ENCODE data around the gene SYS1. TPM values are rescaled to one million over a fixed set of nuclear protein-coding genes. Genes with fewer than 3 reads are reported as not detected.

SYS1 gene
- total RNA-seq, 1 donor = 31.8 TPM

DNA sequence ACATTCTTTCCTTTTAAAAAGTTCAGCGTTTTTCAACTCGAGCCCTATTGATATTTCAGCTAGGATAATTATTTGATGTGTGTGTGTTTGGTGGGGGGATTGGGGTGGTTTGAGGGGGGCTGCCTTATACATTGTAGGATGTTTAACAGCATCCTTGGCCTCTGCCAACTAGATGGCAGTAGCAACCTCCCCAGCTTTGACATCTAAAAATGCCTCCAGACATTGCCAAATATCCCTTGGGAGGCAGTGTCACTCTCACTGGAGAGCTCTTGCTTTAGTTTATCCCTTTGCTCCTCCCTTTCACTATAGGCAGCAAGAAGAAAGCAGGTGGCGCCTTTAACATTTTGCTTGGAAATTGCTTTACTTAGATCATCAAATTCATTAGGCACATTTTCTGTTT lies 29.8 kb downstream of the SYS1 start:
- Histone ChIP-seq H3K27me3 (ENCODE audit: insufficient read depth, low read length) (no peaks in the 10 kb centered on the region), H3K4me2 (ENCODE audit: insufficient read depth, low read length) (no peak overlapping the region), H3K27ac (ENCODE audit: low read depth, low read length) (no peak overlapping the region), H3K4me1 (ENCODE audit: insufficient read depth, low read length) (no peaks in the 10 kb centered on the region), H3K4me3 (ENCODE audit: insufficient read depth, low read length) (no peak overlapping the region), H2AFZ (ENCODE audit: low read length) (no peak overlapping the region), H4K20me1 (ENCODE audit: insufficient read depth, low read length) (no peaks in the 10 kb centered on the region), H3K9me3 (ENCODE audit: low read depth, low read length) (no peaks in the 10 kb centered on the region), H3K36me3 (ENCODE audit: insufficient read depth, low read length) (no peaks in the 10 kb centered on the region), H3K79me2 (ENCODE audit: insufficient read depth, low read length) (no peaks in the 10 kb centered on the region)
- no peak for DNase-seq (ENCODE audit: insufficient read length, low spot score, missing footprints)
- no peak for TF ChIP-seq CTCF (IDR thresholded peaks at IDR 0.05; ENCODE audit: extremely low read depth, low read depth, low read length)

DNA sequence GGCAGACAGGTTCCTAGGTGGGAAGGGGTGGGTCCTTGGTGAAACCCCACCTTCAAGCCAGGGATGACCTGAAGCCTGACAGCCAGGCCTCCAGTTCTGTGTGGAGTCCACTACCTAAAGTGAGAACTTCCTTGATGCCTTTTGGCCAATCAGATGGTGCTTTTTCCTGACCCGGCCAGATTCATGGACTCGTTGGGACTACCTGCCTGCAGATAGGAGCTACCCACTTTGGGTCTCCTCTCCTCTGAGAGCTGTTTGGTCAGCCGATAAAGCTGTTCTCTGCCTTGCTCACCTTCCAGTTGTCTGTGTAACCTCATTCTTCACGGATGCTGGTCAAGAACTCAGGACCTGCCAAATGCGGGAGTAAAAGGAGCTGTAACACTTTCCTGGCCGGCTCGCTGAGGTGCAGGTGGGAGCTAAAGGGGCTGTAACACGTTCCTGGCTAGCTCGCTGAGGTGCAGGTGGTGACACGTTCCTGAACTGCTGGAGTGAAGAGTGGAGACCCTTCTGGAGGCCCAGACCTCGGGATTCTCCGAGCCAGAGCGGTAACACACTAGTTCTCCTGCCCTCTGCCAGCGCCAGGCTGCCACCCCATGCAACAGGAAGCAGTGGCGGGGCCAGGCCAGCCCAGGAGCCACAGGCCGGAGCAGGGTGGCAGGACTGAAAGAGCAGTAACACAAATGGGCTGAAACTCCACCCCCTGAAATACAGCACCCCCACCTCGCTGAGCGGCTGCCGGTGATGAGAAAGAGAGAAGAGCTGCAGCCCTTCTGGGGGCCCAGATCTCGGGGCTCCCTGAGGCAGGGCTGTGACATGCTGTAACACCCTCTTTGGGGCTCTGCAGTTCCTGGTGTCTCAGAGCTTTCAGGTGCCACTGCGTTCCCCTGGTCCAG lies 31.5 kb downstream of the SYS1 start:
- Histone ChIP-seq H3K4me3 (ENCODE audit: insufficient read depth, low read length) (no peak overlapping the region), H3K27me3 (ENCODE audit: insufficient read depth, low read length) (no peaks in the 10 kb centered on the region), H3K4me1 (ENCODE audit: insufficient read depth, low read length) (no peaks in the 10 kb centered on the region), H3K79me2 (ENCODE audit: insufficient read depth, low read length) (no peaks in the 10 kb centered on the region), H3K9me3 (ENCODE audit: low read depth, low read length) (no peaks in the 10 kb centered on the region), H2AFZ (ENCODE audit: low read length) (no peak overlapping the region), H3K4me2 (ENCODE audit: insufficient read depth, low read length) (no peak overlapping the region), H3K27ac (ENCODE audit: low read depth, low read length) (no peak overlapping the region), H3K36me3 (ENCODE audit: insufficient read depth, low read length) (no peaks in the 10 kb centered on the region), H4K20me1 (ENCODE audit: insufficient read depth, low read length) (no peaks in the 10 kb centered on the region)
- TF ChIP-seq CTCF (IDR thresholded peaks at IDR 0.05; ENCODE audit: extremely low read depth, low read depth, low read length) = no peak
- no peak for DNase-seq (ENCODE audit: insufficient read length, low spot score, missing footprints)

DNA sequence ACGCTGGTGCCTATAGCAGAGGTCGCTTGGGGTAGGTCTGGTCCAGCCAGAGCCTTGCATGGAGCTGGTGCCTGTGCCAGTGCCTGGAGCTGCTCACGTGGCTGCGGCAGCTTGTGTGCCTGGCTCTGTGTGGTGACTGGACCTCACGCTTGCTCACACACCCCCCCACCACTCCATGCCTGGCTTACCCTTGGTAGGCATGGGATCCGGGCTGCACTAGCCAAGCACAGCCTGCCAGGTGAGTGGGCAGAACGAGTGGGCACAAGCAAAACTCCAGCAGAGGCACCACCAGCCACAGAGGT lies 32.1 kb downstream of the SYS1 start:
- no peak overlapping the region for H2AFZ ChIP-seq (ENCODE audit: low read length)
- no peak overlapping the region for H3K4me2 ChIP-seq (ENCODE audit: insufficient read depth, low read length)
- H3K36me3 ChIP-seq (ENCODE audit: insufficient read depth, low read length) = no peaks in the 10 kb centered on the region
- H3K79me2 ChIP-seq (ENCODE audit: insufficient read depth, low read length) = no peaks in the 10 kb centered on the region
- no peak overlapping the region for H3K4me3 ChIP-seq (ENCODE audit: insufficient read depth, low read length)
- H3K4me1 ChIP-seq (ENCODE audit: insufficient read depth, low read length) = no peaks in the 10 kb centered on the region
- H3K9me3 ChIP-seq (ENCODE audit: low read depth, low read length) = no peaks in the 10 kb centered on the region
- H4K20me1 ChIP-seq (ENCODE audit: insufficient read depth, low read length) = no peaks in the 10 kb centered on the region
- no peak overlapping the region for H3K27ac ChIP-seq (ENCODE audit: low read depth, low read length)
- no peaks in the 10 kb centered on the region for H3K27me3 ChIP-seq (ENCODE audit: insufficient read depth, low read length)
- no peak for TF ChIP-seq CTCF (IDR thresholded peaks at IDR 0.05; ENCODE audit: extremely low read depth, low read depth, low read length)
- DNase-seq (ENCODE audit: insufficient read length, low spot score, missing footprints) = no peak

DNA sequence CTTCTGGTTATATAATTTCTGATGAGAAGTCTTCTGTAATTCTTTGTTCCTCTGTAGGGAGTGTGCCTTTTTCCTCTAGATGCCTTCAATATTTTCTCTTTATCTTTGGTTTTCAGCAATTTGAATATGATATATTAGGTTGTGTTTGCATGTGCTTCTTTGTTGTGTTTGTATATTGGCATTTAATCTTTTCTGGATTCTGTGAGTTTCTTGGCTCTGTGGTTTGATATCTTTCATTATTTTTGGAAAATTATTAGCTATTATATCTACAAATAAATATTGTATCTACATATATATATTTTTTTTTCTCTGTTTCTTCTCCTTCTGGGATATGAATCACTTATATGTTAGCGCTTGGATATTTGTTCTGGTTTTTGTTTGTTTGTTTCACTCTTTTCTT lies 36.1 kb downstream of the SYS1 start:
- no peak for DNase-seq (ENCODE audit: insufficient read length, low spot score, missing footprints)
- no peaks in the 10 kb centered on the region for H3K9me3 ChIP-seq (ENCODE audit: low read depth, low read length)
- H2AFZ ChIP-seq (ENCODE audit: low read length) = no peak overlapping the region
- no peaks in the 10 kb centered on the region for H3K79me2 ChIP-seq (ENCODE audit: insufficient read depth, low read length)
- H4K20me1 ChIP-seq (ENCODE audit: insufficient read depth, low read length) = no peaks in the 10 kb centered on the region
- H3K4me2 ChIP-seq (ENCODE audit: insufficient read depth, low read length) = no peak overlapping the region
- no peaks in the 10 kb centered on the region for H3K27me3 ChIP-seq (ENCODE audit: insufficient read depth, low read length)
- TF ChIP-seq CTCF (IDR thresholded peaks at IDR 0.05; ENCODE audit: extremely low read depth, low read depth, low read length) = no peak
- H3K4me1 ChIP-seq (ENCODE audit: insufficient read depth, low read length) = no peaks in the 10 kb centered on the region
- no peak overlapping the region for H3K4me3 ChIP-seq (ENCODE audit: insufficient read depth, low read length)
- no peak overlapping the region for H3K27ac ChIP-seq (ENCODE audit: low read depth, low read length)
- H3K36me3 ChIP-seq (ENCODE audit: insufficient read depth, low read length) = no peaks in the 10 kb centered on the region

All from osteoblast (primary cell).